ENCODE measurements around the gene AEBP1. TPM values are rescaled to one million over a fixed set of nuclear protein-coding genes. Genes with fewer than 3 reads are reported as not detected.

Gene AEBP1
- total RNA-seq: 34.4 and 72.7 TPM in 2 replicates

DNA sequence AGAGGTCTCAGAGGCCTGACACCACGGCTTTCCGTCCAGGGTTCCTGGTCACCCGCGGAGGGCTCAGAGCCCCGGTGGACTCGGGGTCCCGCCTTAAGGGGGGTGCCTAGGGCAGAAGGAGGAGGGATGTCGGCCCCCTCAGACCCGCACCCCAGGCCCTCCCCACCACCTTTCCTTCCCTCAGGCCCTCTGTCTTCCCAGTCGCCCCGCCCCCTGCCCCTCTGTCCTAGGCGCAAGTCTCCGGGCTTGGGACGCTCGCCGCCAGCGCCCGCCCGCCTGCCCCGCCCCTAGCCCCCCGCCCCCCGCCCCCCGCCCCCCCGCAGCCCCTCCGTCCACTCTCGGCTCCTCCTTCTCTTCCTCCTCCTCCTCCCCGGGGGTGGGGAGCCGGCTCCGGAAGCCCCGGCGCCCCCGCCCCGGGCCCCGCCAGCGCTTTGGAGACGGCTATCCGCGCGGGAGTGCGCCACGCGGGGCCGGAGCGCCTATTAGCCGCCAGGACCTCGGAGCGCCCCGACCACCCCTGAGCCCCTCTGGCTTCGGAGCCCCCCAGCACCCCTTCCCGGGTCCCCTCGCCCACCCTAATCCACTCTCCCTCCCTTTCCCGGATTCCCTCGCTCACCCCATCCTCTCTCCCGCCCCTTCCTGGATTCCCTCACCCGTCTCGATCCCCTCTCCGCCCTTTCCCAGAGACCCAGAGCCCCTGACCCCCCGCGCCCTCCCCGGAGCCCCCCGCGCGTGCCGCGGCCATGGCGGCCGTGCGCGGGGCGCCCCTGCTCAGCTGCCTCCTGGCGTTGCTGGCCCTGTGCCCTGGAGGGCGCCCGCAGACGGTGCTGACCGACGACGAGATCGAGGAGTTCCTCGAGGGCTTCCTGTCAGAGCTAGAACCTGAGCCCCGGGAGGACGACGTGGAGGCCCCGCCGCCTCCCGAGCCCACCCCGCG is at the start of gene AEBP1:
TSS of gene AEBP1 (plus strand) at position 423 of the 937 bp plus-strand sequence. CDS start at position 744, 321 bp downstream.

DNA sequence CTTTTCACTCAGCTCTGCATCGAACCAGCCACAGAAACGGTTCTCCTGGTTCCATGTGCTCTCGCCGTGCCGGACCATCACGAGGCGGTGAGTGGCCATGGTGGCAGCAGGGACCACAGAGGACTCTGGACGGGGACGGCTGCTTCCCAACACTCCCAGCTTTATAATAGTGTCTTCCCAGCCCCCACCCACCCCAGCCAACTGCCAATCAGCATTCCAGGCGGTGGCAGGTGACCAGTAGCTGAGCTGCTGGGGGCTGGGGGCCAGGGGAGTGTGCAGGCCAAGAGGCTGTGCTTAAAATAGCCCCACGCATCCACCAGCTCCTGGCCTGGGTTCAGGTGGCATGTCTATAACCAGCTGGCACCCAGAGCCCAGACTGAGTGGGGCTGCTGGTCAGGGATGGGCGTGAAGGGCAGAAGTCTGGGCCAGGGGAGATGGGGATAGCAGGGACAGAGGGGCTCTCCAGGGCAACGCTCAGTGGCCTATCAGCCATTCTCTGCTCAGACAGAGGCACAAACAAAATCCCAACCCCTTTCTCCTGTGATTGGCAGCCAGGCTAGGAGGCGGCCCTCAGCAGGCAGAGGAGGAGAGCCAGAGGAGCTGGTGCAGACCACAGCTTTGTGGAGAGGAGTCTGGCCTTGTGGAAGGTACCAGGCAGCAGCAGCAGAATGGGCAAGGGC is 38.6 kb upstream of the AEBP1 start, which contains the start of gene PGAM2:
TSS of gene PGAM2 (minus strand) at position 137 of the 680 bp plus-strand sequence. CDS start at position 99, 38 bp downstream.

DNA sequence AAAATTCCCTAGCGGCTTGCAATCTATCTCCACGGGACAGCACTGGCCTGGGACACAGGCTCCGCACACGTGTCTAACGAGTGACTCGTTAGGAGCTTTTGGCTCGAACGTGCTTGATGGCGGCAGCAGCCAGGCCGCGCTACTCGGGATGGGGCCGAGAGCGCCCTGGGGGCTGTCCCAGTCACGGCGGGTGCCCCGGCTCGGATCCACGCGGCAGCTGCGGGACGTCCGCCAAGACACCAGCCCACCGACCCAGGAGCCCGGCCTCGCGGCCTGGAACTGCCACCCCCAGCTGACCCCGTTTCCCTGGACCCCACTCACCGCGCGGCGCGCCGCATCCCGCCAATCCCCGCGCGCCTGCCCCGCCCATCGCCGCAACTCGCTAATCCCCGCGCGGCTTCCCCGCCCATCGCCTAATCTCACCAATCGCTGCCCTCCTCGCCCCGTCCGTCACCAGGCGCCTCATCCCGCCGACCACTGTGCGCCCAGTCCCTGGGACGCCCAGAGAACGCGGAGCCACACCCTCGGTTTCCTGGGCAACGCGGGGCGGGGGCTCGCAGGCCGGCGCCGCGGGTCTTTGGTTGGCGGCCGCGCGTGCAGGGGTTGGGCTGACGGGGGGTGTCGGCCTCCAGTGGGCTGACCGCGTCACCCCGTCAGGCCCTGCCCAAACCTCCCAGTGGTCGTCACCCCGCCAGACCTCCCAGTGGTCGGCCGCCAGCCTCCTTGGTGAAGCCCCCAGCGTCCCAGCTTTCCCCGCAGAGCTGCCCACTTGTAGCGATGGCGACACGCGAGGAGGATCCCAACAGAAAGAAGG is 19.3 kb downstream of the AEBP1 start, which contains the start of gene POLD2:
TSS of gene POLD2 (minus strand) at position 359 of the 814 bp plus-strand sequence. CDS start 1,495 bp downstream, outside the sequence.

DNA sequence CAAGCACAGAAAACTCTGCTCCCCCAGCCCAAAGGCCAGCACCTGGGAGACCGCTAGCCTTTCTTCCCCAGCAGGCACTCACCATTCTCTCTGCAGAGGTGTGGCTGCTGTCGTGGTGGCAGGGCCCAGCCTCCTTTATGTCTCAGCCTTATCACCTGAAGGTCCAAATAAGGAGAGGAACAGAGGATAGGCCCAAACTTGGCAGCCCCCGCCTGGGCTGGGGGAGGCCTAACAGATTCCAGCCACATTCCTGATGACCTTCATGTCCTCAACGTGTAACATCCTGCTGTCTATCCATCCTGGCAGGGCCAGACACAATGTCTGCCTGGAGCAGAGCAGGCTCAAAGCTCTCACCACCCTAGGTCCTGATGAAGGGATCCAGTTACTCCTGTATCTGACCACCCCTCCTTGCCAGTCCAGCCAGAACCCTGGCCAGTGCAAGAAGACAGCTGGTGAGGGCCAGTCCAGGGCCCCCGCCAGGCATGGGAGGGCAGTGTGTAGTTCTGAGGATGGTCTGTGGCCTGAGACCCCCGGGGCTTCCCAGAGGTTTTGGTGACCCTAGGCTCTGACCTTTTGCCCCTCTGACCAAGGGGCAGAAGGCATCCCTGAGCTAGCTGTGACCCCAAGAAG is 37.2 kb downstream of the AEBP1 start, which contains the start of gene MYL7:
TSS of gene MYL7 (minus strand) at position 112 of the 630 bp plus-strand sequence. CDS start at position 85, 27 bp downstream.

Other genes with a start within 250 kb of the AEBP1 start
- gene MRPS24, start 234.8 kb upstream of the AEBP1 start, total RNA-seq: 37.0 and 67.1 TPM in 2 replicates
- gene URGCP, start 197.7 kb upstream of the AEBP1 start, total RNA-seq: 25.7 and 25.8 TPM in 2 replicates
- 8.6 and 9.8 TPM in 2 replicates for gene UBE2D4, start 177.9 kb upstream of the AEBP1 start, total RNA-seq
- gene SPDYE1, start 106.4 kb upstream of the AEBP1 start, total RNA-seq: not detected in 2 replicates
- 125 and 154 TPM in 2 replicates for gene DBNL, start 59.6 kb upstream of the AEBP1 start, total RNA-seq
- not detected in 2 replicates for gene PGAM2, start 38.8 kb upstream of the AEBP1 start, total RNA-seq
- 7.4 and 14.7 TPM in 2 replicates for gene POLM, start 21.8 kb upstream of the AEBP1 start, total RNA-seq
- gene POLD2, start 19.2 kb downstream of the AEBP1 start, total RNA-seq: 53.2 and 78.5 TPM in 2 replicates
- not detected in 2 replicates for gene MYL7, start 37.0 kb downstream of the AEBP1 start, total RNA-seq
- 0.30 TPM in 1 of 2 replicates, not detected in the other for gene GCK, start 85.1 kb downstream of the AEBP1 start, total RNA-seq
- 108 and 121 TPM in 2 replicates for gene YKT6, start 96.6 kb downstream of the AEBP1 start, total RNA-seq
- gene CAMK2B, start 221.2 kb downstream of the AEBP1 start, total RNA-seq: not detected in 2 replicates

Data from smooth muscle cell of the umbilical artery (primary cell).